Endodermal cell (in vitro differentiated cells): ENCODE data around the gene SH3GL2. TPM values are rescaled to one million over a fixed set of nuclear protein-coding genes. Genes with fewer than 3 reads are reported as not detected.

Experiments used
- DNase-seq: peaks from one replicate; pipeline ENCODE4 v3.0.0-alpha.2; 2017
- H3K27ac ChIP-seq: 2 replicates; pipeline ENCODE4 v1.5.1; 2013; ENCODE audit warnings: mild to moderate bottlenecking, low read depth, low read length, moderate library complexity
- H3K27me3 ChIP-seq: 2 replicates; pipeline ENCODE4 v1.6.1; 2013; ENCODE audit warnings: mild to moderate bottlenecking, low read length, moderate library complexity; ENCODE audit not compliant: insufficient read depth, control insufficient read depth, poor library complexity, severe bottlenecking
- H3K36me3 ChIP-seq: 2 replicates; pipeline ENCODE4 v1.7.0; 2013; ENCODE audit warnings: mild to moderate bottlenecking, low read length, moderate library complexity; ENCODE audit not compliant: control insufficient read depth, insufficient read depth
- H3K4me1 ChIP-seq: one replicate; pipeline ENCODE4 v1.7.0; 2013; ENCODE audit warnings: low read length; ENCODE audit not compliant: control insufficient read depth, insufficient read depth
- H3K4me3 ChIP-seq: 2 replicates; pipeline ENCODE4 v1.5.1; 2013; ENCODE audit warnings: mild to moderate bottlenecking, low read length, moderate library complexity
- H3K9ac ChIP-seq: 2 replicates; pipeline ENCODE4 v1.6.1; 2013; ENCODE audit warnings: mild to moderate bottlenecking, low read length, moderate library complexity; ENCODE audit not compliant: poor library complexity, severe bottlenecking; ENCODE audit errors: extremely low read depth
- H3K9me3 ChIP-seq: 2 replicates; pipeline ENCODE4 v1.6.1; 2013; ENCODE audit warnings: mild to moderate bottlenecking, low read length, moderate library complexity; ENCODE audit not compliant: control insufficient read depth
- H3K27ac Mint-ChIP-seq: 2 replicates; pipeline ENCODE4 v1.8.0; 2020; ENCODE audit warnings: mixed read lengths
- H3K27me3 Mint-ChIP-seq: 2 replicates; pipeline ENCODE4 v1.8.0; 2021; ENCODE audit warnings: mild to moderate bottlenecking, mixed read lengths; ENCODE audit not compliant: insufficient read depth
- H3K36me3 Mint-ChIP-seq: 2 replicates; pipeline ENCODE4 v1.8.0; 2020; ENCODE audit warnings: low read depth, mixed read lengths
- H3K4me1 Mint-ChIP-seq: 2 replicates; pipeline ENCODE4 v1.8.0; 2020; ENCODE audit warnings: mixed read lengths
- H3K4me3 Mint-ChIP-seq: 2 replicates; pipeline ENCODE4 v1.8.0; 2020; ENCODE audit warnings: mild to moderate bottlenecking, moderate library complexity, mixed read lengths
- H3K9me3 Mint-ChIP-seq: 2 replicates; pipeline ENCODE4 v1.8.0; 2020; ENCODE audit warnings: mild to moderate bottlenecking, mixed read lengths
- WGBS, 2 experiments: methylation state at CpG; one replicate each; pipeline versions ENCODE4 v1.1.5 to v1.1.7; 2013; ENCODE audit warnings: missing lambda C conversion rate in 2 of 2, mixed read lengths in 1 of 2; ENCODE audit not compliant: insufficient coverage in 1 of 2, insufficient read length in 1 of 2; 5-methylcytosine and 5-hydroxymethylcytosine counted together
- total RNA-seq, 2 donors: library from RNA; stranded (reverse); fragmentation: NEBNext Ultra II Directional in 1 of 2; extraction: Animal tissue kit (Norgen Biotek cat#: 25700) in 1 of 2; gene quantifications; 2 replicates in 1 of 2; 3 replicates in 1 of 2; pipeline ENCODE4 v1.2.1, GENCODE V29; 2021
- TF ChIP-seq, protein P1 (sequence below): fragments of 200-600 bp; sonication (generic); conservative IDR thresholded peaks from 2 replicates; pipeline ENCODE4 v1.5.0; 2021; ENCODE audit warnings: antibody characterized with exemption, mild to moderate bottlenecking

Gene SH3GL2
- total RNA-seq, 2 donors from 2014 or later: 3.7 to 7.7 TPM

DNA sequence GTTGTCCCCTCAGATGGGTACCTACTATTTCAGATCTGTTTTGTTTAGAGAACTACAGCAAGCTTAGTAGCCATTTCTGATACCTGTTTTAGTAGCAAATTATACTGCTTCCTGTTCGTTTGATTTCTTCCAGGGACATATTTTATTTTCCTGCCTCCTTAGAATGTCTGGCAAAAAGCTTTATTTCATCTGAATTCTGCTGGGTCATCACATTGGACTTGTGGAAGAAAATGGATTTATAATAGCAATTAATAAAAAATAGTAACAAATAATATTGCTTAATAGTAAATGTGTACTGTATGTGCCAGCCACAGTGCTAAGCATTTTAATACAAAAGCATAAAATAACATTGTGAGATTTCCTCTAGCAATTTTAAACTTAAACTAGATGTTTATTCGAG, 79.4 kb downstream of the SH3GL2 start:
- H3K4me1 Mint-ChIP-seq: peaks cover 10% of the 10 kb centered on the region
- no peaks in the 10 kb centered on the region for H3K27me3 Mint-ChIP-seq
- Histone ChIP-seq H3K27me3 (no peaks in the 10 kb centered on the region), H3K9me3 (no peaks in the 10 kb centered on the region), H3K9ac (no peak overlapping the region), H3K27ac (no peak overlapping the region), H3K4me1 (peaks cover 6% of the 10 kb centered on the region), H3K36me3 (no peaks in the 10 kb centered on the region), H3K4me3 (no peak overlapping the region)
- no peak overlapping the region for H3K27ac Mint-ChIP-seq
- TF ChIP-seq, protein P1, sequence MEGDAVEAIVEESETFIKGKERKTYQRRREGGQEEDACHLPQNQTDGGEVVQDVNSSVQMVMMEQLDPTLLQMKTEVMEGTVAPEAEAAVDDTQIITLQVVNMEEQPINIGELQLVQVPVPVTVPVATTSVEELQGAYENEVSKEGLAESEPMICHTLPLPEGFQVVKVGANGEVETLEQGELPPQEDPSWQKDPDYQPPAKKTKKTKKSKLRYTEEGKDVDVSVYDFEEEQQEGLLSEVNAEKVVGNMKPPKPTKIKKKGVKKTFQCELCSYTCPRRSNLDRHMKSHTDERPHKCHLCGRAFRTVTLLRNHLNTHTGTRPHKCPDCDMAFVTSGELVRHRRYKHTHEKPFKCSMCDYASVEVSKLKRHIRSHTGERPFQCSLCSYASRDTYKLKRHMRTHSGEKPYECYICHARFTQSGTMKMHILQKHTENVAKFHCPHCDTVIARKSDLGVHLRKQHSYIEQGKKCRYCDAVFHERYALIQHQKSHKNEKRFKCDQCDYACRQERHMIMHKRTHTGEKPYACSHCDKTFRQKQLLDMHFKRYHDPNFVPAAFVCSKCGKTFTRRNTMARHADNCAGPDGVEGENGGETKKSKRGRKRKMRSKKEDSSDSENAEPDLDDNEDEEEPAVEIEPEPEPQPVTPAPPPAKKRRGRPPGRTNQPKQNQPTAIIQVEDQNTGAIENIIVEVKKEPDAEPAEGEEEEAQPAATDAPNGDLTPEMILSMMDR: no peak
- no peak overlapping the region for H3K4me3 Mint-ChIP-seq
- no peaks in the 10 kb centered on the region for H3K9me3 Mint-ChIP-seq
- 87% methylated on average over 2 of the region's 2 CpGs; no CpG with 5 or more reads in 1 of the 2 experiments for WGBS, 2 experiments
- H3K36me3 Mint-ChIP-seq: no peaks in the 10 kb centered on the region
- DNase-seq: no peak

DNA sequence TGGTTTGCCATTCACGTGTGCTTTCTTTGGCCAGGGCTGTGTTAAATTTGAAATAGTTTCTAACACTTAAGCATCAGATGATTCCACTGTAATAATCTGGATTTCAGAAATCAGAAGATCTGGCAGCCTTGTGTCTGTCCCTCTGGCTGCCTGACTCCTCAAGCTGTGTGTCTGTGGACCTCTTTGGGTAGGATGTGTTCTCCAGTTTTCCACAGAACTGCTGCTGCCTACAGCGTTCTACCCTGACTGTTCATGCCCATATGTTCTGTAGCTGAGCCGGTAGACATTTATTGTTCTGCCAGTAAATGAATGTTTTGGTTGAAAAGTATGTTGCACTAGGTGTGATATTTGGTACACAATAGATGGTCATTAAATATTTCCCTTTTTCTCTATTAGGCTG, 81.3 kb downstream of the SH3GL2 start:
- no peaks in the 10 kb centered on the region for H3K4me1 Mint-ChIP-seq
- no peaks in the 10 kb centered on the region for H3K36me3 Mint-ChIP-seq
- no peaks in the 10 kb centered on the region for H3K36me3 ChIP-seq
- TF ChIP-seq, protein P1: no peak
- no peaks in the 10 kb centered on the region for H3K9me3 ChIP-seq
- no peaks in the 10 kb centered on the region for H3K9me3 Mint-ChIP-seq
- WGBS, 2 experiments: 91 to 100% methylated on average over 1 to 3 of the region's 3 CpGs
- no peak overlapping the region for H3K9ac ChIP-seq
- DNase-seq: no peak
- H3K4me3 Mint-ChIP-seq: no peak overlapping the region
- no peaks in the 10 kb centered on the region for H3K4me1 ChIP-seq
- H3K27me3 ChIP-seq: no peaks in the 10 kb centered on the region
- H3K27ac ChIP-seq: no peak overlapping the region
- no peak overlapping the region for H3K4me3 ChIP-seq
- no peak overlapping the region for H3K27ac Mint-ChIP-seq
- H3K27me3 Mint-ChIP-seq: no peaks in the 10 kb centered on the region

DNA sequence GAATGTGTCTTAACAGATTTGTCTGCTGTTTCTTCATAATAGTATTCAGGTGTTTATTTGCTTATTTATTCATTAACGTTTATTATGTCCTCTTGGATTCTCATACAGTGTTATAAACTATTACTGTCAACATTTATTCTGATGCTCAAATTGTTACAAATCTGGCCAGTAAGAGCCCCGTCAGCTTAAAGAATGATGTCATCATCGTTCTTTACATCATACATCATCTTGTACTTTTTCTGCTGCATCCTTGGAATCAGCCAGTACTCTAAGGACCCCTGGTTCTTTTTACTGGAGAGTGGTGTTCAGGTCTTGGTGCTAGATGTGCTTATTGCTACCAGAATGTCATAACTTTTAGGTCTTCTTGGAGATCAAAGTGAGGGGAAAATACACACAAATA, 86.6 kb downstream of the SH3GL2 start:
- 81 to 86% methylated on average over 2 to 3 of the region's 3 CpGs for WGBS, 2 experiments
- Histone ChIP-seq H3K27me3 (no peaks in the 10 kb centered on the region), H3K4me1 (no peaks in the 10 kb centered on the region), H3K27ac (no peak overlapping the region), H3K36me3 (no peaks in the 10 kb centered on the region), H3K9ac (no peak overlapping the region), H3K9me3 (no peaks in the 10 kb centered on the region), H3K4me3 (no peak overlapping the region)
- Mint-ChIP-seq H3K36me3 (no peaks in the 10 kb centered on the region), H3K4me3 (no peak overlapping the region), H3K9me3 (no peaks in the 10 kb centered on the region), H3K4me1 (no peaks in the 10 kb centered on the region), H3K27me3 (no peaks in the 10 kb centered on the region), H3K27ac (no peak overlapping the region)
- no peak for DNase-seq
- TF ChIP-seq, protein P1: no peak
